EL (cell line): ENCODE data around the gene KCNK6.
"Not testable (repeated sequence)": the region's sequence is repeated elsewhere in the genome, so short reads cannot be mapped to it uniquely, and the experiment has no call there.

Experiments
- DNase-seq: peaks from one replicate; pipeline ENCODE4 v3.0.0-alpha.2; 2016

Gene KCNK6

GRCh38 chr19:38324431-38324830, 4.8 kb downstream of the KCNK6 start:
- no peak for DNase-seq

GRCh38 chr19:38326591-38326990, 6.9 kb downstream of the KCNK6 start:
- no peak for DNase-seq

GRCh38 chr19:38329651-38330050, 10.0 kb downstream of the KCNK6 start:
- no peak for DNase-seq

GRCh38 chr19:38331728-38332127, 12.1 kb downstream of the KCNK6 start:
- DNase-seq: no peak

- DNase-seq: no peak
Observed at GRCh38 chr19:38333245-38333644, 13.6 kb downstream of the KCNK6 start.

- peak; percentile 98 for DNase-seq
Observed at GRCh38 chr19:38335949-38336637, 16.4 kb downstream of the KCNK6 start.

- peak; percentile 94 for DNase-seq
Observed at GRCh38 chr19:38336638-38337359, 17.2 kb downstream of the KCNK6 start.

GRCh38 chr19:38337360-38337653, 17.7 kb downstream of the KCNK6 start:
- no peak for DNase-seq

- DNase-seq: not testable (repeated sequence)
Observed at GRCh38 chr19:38339011-38339410, 19.4 kb downstream of the KCNK6 start.

- no peak for DNase-seq
Observed at GRCh38 chr19:38340927-38341326, 21.3 kb downstream of the KCNK6 start.

GRCh38 chr19:38346837-38347236, 27.2 kb downstream of the KCNK6 start:
- DNase-seq: no peak

GRCh38 chr19:38350883-38351282, 31.2 kb downstream of the KCNK6 start:
- no peak for DNase-seq

- DNase-seq: no peak
Observed at GRCh38 chr19:38351865-38352395, 32.3 kb downstream of the KCNK6 start.

- no peak for DNase-seq
Observed at GRCh38 chr19:38352611-38353010, 33.0 kb downstream of the KCNK6 start.

GRCh38 chr19:38355728-38356725, 36.4 kb downstream of the KCNK6 start:
- no peak for DNase-seq

- no peak for DNase-seq
Observed at GRCh38 chr19:38358071-38358470, 38.4 kb downstream of the KCNK6 start.

- no peak for DNase-seq
Observed at GRCh38 chr19:38359242-38360021, 39.8 kb downstream of the KCNK6 start.

- DNase-seq: no peak
Observed at GRCh38 chr19:38360351-38360750, 40.7 kb downstream of the KCNK6 start.

- DNase-seq: peak; percentile 13
Observed at GRCh38 chr19:38360839-38361631, 41.4 kb downstream of the KCNK6 start.

- peak; percentile 81 for DNase-seq
Observed at GRCh38 chr19:38361633-38362075, 42.0 kb downstream of the KCNK6 start.
